Activated CD8-positive, alpha-beta T cell treated with anti-CD3 and anti-CD28 coated beads for 36 hours (primary cell): ENCODE data around the gene CADM2. TPM values are rescaled to one million over a fixed set of nuclear protein-coding genes. Genes with fewer than 3 reads are reported as not detected.

Experiments used
- ATAC-seq: fragments of 200-7000 bp; cut with Tn5 transposase; one replicate; pipeline ENCODE4 v1.10.0; 2021; ENCODE audit warnings: mild to moderate bottlenecking, moderate library complexity
- CTCF ChIA-PET: fragments of 350-600 bp; sonication (Branson Sonifier 250); formaldehyde crosslinking; loops from one replicate; lab custom pipeline; 2021; ENCODE audit warnings: antibody characterized with exemption; lab: Charles Lee
- POLR2A ChIA-PET: fragments of 350-600 bp; sonication (Branson Sonifier 250); formaldehyde crosslinking; loops from one replicate; lab custom pipeline; 2021; ENCODE audit warnings: antibody characterized with exemption; lab: Charles Lee
- DNase-seq: peaks from one replicate; pipeline ENCODE4 v3.0.0-alpha.2; 2020
- H3K27ac Mint-ChIP-seq: one replicate; pipeline ENCODE4 v1.8.0; 2021; ENCODE audit warnings: mild to moderate bottlenecking, mixed read lengths
- H3K27me3 Mint-ChIP-seq: one replicate; pipeline ENCODE4 v1.8.0; 2021; ENCODE audit warnings: mixed read lengths
- H3K36me3 Mint-ChIP-seq: one replicate; pipeline ENCODE4 v1.8.0; 2021; ENCODE audit warnings: low read depth, mixed read lengths
- H3K4me1 Mint-ChIP-seq: one replicate; pipeline ENCODE4 v1.8.0; 2021; ENCODE audit warnings: low read depth, mixed read lengths
- H3K4me3 Mint-ChIP-seq: one replicate; pipeline ENCODE4 v1.8.0; 2021; ENCODE audit warnings: mild to moderate bottlenecking, moderate library complexity, mixed read lengths
- H3K9me3 Mint-ChIP-seq: one replicate; pipeline ENCODE4 v1.8.0; 2021; ENCODE audit warnings: mixed read lengths
- intact Hi-C: fragments of 100-400 bp; cut with micrococcal nuclease; formaldehyde crosslinking; loops from one replicate; pipeline ENCODE4 v1.10.0; 2022
- total RNA-seq, 2 experiments: library from RNA; stranded (reverse); gene quantifications; one replicate each; pipeline ENCODE4 v1.2.3, GENCODE V29; 2021
- TF ChIP-seq, protein P1 (sequence below): fragments of 200-600 bp; IDR thresholded peaks from one replicate; pipeline ENCODE4 v1.8.0; 2022; ENCODE audit warnings: antibody characterized with exemption, mild to moderate bottlenecking

CADM2 gene
- total RNA-seq, 2 experiments from 2014 or later: 0.38 TPM; not detected in 1

DNA sequence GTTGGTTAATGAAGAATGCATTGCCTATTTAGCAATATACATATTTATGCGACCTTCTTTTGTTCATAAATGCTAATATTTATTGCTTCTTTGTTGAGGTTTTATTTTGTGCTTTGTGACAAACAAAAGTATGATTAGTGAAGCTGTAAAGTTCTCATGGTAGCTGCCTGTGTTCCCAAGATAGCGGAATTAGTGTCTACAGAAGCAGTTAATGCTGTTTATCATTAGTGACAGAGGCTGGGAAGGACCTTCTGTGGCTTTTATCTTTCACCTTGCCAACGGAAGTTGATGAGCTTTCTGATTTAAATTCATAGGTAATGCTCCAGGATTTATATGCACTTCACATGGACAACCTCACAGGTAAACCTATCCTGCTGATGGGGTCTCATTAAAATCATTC is 418.3 kb downstream of the CADM2 start:
- POLR2A ChIA-PET: no interaction called here
- no peak overlapping the region for H3K4me3 Mint-ChIP-seq
- no peak for ATAC-seq

DNA sequence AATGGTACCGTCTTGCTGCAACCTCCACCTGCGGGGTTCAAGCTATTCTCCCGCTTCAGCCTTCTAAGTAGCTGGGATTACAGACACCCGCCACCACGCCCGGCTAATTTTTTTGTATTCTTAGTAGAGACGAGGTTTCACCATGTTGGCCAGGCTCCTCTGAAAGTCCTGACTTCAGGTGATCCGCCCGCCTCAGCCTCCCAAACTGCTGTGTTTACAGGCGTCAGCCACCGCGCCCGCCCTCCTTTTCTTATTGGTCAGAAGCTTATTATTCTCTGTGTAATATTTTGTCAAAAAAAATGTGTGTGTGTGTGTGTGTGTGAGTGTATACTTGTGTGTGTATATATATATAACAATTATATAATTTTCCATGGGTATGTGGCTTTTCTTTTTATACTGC is 425.6 kb downstream of the CADM2 start:
- DNase-seq (no peak), ATAC-seq (no peak)
- H3K4me3 Mint-ChIP-seq: no peak overlapping the region
- no peaks in the 10 kb centered on the region for H3K27me3 Mint-ChIP-seq
- H3K9me3 Mint-ChIP-seq: no peaks in the 10 kb centered on the region
- POLR2A ChIA-PET: no interaction called here
- TF ChIP-seq, protein P1, sequence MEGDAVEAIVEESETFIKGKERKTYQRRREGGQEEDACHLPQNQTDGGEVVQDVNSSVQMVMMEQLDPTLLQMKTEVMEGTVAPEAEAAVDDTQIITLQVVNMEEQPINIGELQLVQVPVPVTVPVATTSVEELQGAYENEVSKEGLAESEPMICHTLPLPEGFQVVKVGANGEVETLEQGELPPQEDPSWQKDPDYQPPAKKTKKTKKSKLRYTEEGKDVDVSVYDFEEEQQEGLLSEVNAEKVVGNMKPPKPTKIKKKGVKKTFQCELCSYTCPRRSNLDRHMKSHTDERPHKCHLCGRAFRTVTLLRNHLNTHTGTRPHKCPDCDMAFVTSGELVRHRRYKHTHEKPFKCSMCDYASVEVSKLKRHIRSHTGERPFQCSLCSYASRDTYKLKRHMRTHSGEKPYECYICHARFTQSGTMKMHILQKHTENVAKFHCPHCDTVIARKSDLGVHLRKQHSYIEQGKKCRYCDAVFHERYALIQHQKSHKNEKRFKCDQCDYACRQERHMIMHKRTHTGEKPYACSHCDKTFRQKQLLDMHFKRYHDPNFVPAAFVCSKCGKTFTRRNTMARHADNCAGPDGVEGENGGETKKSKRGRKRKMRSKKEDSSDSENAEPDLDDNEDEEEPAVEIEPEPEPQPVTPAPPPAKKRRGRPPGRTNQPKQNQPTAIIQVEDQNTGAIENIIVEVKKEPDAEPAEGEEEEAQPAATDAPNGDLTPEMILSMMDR: no peak
- no peak overlapping the region for H3K27ac Mint-ChIP-seq
- intact Hi-C loops: no loop called here
- no peaks in the 10 kb centered on the region for H3K4me1 Mint-ChIP-seq
- H3K36me3 Mint-ChIP-seq: no peaks in the 10 kb centered on the region
- CTCF ChIA-PET: no interaction called here

More for the DNA sequence above, 418.3 kb downstream of the CADM2 start:
- no peaks in the 10 kb centered on the region for H3K27me3 Mint-ChIP-seq
- no peak overlapping the region for H3K27ac Mint-ChIP-seq
- DNase-seq: no peak
- intact Hi-C loops: no loop called here
- H3K4me1 Mint-ChIP-seq: no peaks in the 10 kb centered on the region
- peaks cover 2% of the 10 kb centered on the region for H3K9me3 Mint-ChIP-seq
- CTCF ChIA-PET: interaction anchor here (1.0 kb wide), 1 partner anchor 11 kb away, joined by 3 read pairs; no protein-coding TSS in a partner anchor
- TF ChIP-seq, protein P1: no peak
- no peaks in the 10 kb centered on the region for H3K36me3 Mint-ChIP-seq

DNA sequence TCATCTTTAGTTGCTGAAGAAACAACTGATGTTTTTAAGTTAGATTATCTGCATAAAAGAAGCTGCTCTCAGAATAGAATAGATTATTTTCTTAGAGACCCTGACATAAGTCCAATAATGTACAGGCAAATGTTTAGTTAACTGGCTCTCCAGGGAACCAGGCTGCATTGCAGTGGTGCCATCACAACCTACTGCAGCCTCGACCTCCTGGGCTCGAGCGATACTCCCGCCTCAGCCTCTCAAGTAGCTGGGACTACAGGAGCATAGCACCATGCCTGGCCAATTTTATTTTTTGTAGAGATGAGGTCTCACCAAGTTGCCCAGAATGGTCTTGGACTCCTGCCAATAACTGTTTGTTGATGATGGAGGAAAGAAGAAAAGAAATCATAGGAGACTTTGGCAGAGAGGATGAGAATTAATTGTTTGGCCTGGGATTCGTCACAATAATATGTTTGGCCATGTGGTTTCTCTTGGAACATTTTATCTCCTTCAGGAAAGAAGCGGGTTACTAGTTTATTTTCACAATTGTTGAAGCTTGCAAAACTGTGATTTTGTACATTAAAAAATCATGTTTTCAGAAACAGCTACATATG is 429.2 kb downstream of the CADM2 start:
- H3K27ac Mint-ChIP-seq: no peak overlapping the region
- H3K36me3 Mint-ChIP-seq: no peaks in the 10 kb centered on the region
- H3K9me3 Mint-ChIP-seq: peaks cover 7% of the 10 kb centered on the region
- no peaks in the 10 kb centered on the region for H3K4me1 Mint-ChIP-seq
- DNase-seq: no peak
- TF ChIP-seq, protein P1: no peak
- H3K27me3 Mint-ChIP-seq: no peaks in the 10 kb centered on the region
- no peak overlapping the region for H3K4me3 Mint-ChIP-seq
- no peak for ATAC-seq
- CTCF ChIA-PET: interaction anchor here (0.7 kb wide), 1 partner anchor 11 kb away, joined by 3 read pairs; no protein-coding TSS in a partner anchor
- POLR2A ChIA-PET: no interaction called here
- intact Hi-C loops: no loop called here

DNA sequence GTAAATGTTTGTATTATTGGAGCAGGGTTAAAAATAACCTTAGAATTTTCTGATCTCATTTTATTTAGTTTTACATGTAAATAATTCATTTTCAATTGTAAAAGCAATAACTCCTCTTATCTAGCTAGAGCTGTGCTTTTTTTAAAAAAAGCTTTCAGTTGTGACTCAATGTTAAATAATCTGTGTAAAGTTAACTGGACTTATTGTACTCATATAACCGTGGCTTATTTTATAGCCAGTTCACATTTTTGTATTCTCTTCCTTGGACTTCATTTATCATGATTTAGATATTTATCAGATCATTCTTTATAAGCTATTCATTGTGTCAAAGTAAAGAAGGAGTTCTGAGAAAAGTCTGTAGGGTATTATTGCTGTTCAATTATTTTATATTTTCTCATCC is 435.6 kb downstream of the CADM2 start:
- Mint-ChIP-seq H3K36me3 (no peaks in the 10 kb centered on the region), H3K4me1 (no peaks in the 10 kb centered on the region), H3K4me3 (no peak overlapping the region), H3K27me3 (no peaks in the 10 kb centered on the region), H3K9me3 (peaks cover 7% of the 10 kb centered on the region), H3K27ac (no peak overlapping the region)
- no peak for ATAC-seq
- DNase-seq: no peak
- intact Hi-C loops: no loop called here
- CTCF ChIA-PET: no interaction called here
- POLR2A ChIA-PET: no interaction called here
- TF ChIP-seq, protein P1: no peak

DNA sequence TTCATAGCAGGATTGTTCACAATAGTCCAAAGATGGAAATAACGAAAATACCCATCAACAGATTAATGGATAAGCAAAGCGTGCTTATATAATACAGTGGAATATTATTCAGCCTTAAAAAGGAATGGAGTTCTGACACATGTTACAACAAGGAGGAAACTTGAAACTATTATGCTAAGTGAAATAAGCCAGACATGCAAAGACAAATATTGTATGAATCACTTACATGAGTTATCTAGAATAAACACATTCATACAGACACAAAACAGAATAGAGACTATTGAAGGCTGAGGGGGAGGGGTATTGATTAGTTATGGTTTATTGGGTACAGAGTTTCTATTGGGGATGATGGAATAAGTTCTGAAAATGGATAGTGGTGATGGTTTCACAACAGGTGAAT is 438.6 kb downstream of the CADM2 start:
- no peaks in the 10 kb centered on the region for H3K4me1 Mint-ChIP-seq
- no peaks in the 10 kb centered on the region for H3K27me3 Mint-ChIP-seq
- no peak overlapping the region for H3K27ac Mint-ChIP-seq
- DNase-seq (no peak), ATAC-seq (no peak)
- intact Hi-C loops: no loop called here
- ChIA-PET CTCF (no interaction called here), POLR2A (no interaction called here)
- H3K36me3 Mint-ChIP-seq: no peaks in the 10 kb centered on the region
- TF ChIP-seq, protein P1: no peak
- no peaks in the 10 kb centered on the region for H3K9me3 Mint-ChIP-seq
- H3K4me3 Mint-ChIP-seq: no peak overlapping the region
